Adrenal gland (tissue), 5 donors: ENCODE measurements around the gene NDUFAF2.

Experiments used
- POLR2A ChIP-seq, 2 donors: fragments of 450-650 bp; IDR thresholded peaks; one replicate each; pipeline ENCODE4 v1.6.1; 2017; ENCODE audit warnings: antibody characterized with exemption in 2 of 2, mild to moderate bottlenecking in 2 of 2, moderate library complexity in 1 of 2
- TF ChIP-seq, protein P1 (sequence below), 6 experiments: fragments of 450-650 bp in 4 of 6; fragments of 200-600 bp in 2 of 6; sonication (generic) in 1 of 6; IDR thresholded peaks; 1 replicate in 5 of 6; 2 replicates in 1 of 6; pipeline versions ENCODE4 v1.5.1 to v1.8.0; 2016 to 2021; ENCODE audit warnings: antibody characterized with exemption in 6 of 6, mild to moderate bottlenecking in 2 of 6, moderate library complexity in 1 of 6
- donor health status: DM: no; HTN: no; CAD: no.

DNA sequence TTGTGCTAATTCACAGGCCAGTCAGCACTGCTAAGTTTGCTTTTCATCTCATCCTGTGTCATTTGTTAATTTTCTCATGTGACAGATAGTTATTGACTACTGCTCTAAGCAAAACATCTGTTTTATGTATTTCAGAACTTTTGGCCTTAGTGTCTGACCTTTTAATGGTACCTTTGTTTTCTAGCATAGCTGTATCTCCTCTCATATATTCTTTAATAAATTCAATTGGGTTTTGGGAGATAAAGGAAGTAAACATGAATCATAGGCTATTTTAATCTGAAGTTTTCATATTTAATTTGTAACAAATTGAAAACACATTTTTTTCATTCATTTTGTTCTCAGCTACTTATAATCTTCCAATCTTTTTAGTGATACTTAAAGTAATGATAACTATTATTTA is 13.1 kb downstream of the NDUFAF2 start:
- TF ChIP-seq, protein P1, sequence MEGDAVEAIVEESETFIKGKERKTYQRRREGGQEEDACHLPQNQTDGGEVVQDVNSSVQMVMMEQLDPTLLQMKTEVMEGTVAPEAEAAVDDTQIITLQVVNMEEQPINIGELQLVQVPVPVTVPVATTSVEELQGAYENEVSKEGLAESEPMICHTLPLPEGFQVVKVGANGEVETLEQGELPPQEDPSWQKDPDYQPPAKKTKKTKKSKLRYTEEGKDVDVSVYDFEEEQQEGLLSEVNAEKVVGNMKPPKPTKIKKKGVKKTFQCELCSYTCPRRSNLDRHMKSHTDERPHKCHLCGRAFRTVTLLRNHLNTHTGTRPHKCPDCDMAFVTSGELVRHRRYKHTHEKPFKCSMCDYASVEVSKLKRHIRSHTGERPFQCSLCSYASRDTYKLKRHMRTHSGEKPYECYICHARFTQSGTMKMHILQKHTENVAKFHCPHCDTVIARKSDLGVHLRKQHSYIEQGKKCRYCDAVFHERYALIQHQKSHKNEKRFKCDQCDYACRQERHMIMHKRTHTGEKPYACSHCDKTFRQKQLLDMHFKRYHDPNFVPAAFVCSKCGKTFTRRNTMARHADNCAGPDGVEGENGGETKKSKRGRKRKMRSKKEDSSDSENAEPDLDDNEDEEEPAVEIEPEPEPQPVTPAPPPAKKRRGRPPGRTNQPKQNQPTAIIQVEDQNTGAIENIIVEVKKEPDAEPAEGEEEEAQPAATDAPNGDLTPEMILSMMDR (IDR thresholded peaks at IDR 0.05) = no peak
- no peak for TF ChIP-seq POLR2A (IDR thresholded peaks at IDR 0.05)
